ENCODE measurements around the gene CADPS. TPM values are rescaled to one million over a fixed set of nuclear protein-coding genes. Genes with fewer than 3 reads are reported as not detected.

Gene CADPS
- total and polyA plus RNA-seq, 2 experiments from 2014 or later, result 49.2 to 63.8 TPM

GRCh38 chr3:62918777-62919176, 43.6 kb upstream of the CADPS start:
- Histone ChIP-seq H3K27ac (no peak overlapping the region), H3K36me3 (no peaks in the 10 kb centered on the region), H3K27me3 (no peaks in the 10 kb centered on the region), H3K9me3 (ENCODE audit: low read depth) (no peaks in the 10 kb centered on the region), H3K4me1 (ENCODE audit: low read depth) (no peaks in the 10 kb centered on the region), H3K4me3 (no peak overlapping the region)
- DNase-seq (ENCODE audit: low read depth in 1 of 2, low spot score in 1 of 2), result no peak
- no peak for TF ChIP-seq CTCF (IDR thresholded peaks at IDR 0.05; ENCODE audit: low read depth, low read length)

- Histone ChIP-seq H3K27ac (no peak overlapping the region), H3K36me3 (no peaks in the 10 kb centered on the region), H3K27me3 (no peaks in the 10 kb centered on the region), H3K9me3 (ENCODE audit: low read depth) (no peaks in the 10 kb centered on the region), H3K4me3 (no peak overlapping the region), H3K4me1 (ENCODE audit: low read depth) (no peaks in the 10 kb centered on the region)
- TF ChIP-seq CTCF (IDR thresholded peaks at IDR 0.05; ENCODE audit: low read depth, low read length), result no peak
- no peak for DNase-seq (ENCODE audit: low read depth in 1 of 2, low spot score in 1 of 2)
Observed at GRCh38 chr3:62918131-62918530, 42.9 kb upstream of the CADPS start.

- TF ChIP-seq CTCF (IDR thresholded peaks at IDR 0.05; ENCODE audit: low read depth, low read length), result no peak
- no peaks in the 10 kb centered on the region for H3K36me3 ChIP-seq
- no peaks in the 10 kb centered on the region for H3K27me3 ChIP-seq
- H3K9me3 ChIP-seq (ENCODE audit: low read depth), result no peaks in the 10 kb centered on the region
- no peak overlapping the region for H3K4me3 ChIP-seq
- no peak for DNase-seq (ENCODE audit: low read depth in 1 of 2, low spot score in 1 of 2)
- no peak overlapping the region for H3K27ac ChIP-seq
- no peaks in the 10 kb centered on the region for H3K4me1 ChIP-seq (ENCODE audit: low read depth)
Observed at GRCh38 chr3:62911526-62911925, 36.3 kb upstream of the CADPS start.

- no peak for TF ChIP-seq CTCF (IDR thresholded peaks at IDR 0.05; ENCODE audit: low read depth, low read length)
- no peaks in the 10 kb centered on the region for H3K27me3 ChIP-seq
- no peaks in the 10 kb centered on the region for H3K36me3 ChIP-seq
Observed at GRCh38 chr3:62905331-62905730, 30.1 kb upstream of the CADPS start.

GRCh38 chr3:62898530-62899496, 23.6 kb upstream of the CADPS start:
- Histone ChIP-seq H3K27me3 (no peaks in the 10 kb centered on the region), H3K36me3 (no peaks in the 10 kb centered on the region), H3K27ac (no peak overlapping the region), H3K4me1 (ENCODE audit: low read depth) (peaks cover 17% of the 10 kb centered on the region), H3K9me3 (ENCODE audit: low read depth) (no peaks in the 10 kb centered on the region), H3K4me3 (no peak overlapping the region)
- no peak for DNase-seq (ENCODE audit: low read depth in 1 of 2, low spot score in 1 of 2)
- no peak for TF ChIP-seq CTCF (IDR thresholded peaks at IDR 0.05; ENCODE audit: low read depth, low read length)

More at GRCh38 chr3:62905331-62905730, 30.1 kb upstream of the CADPS start:
- no peaks in the 10 kb centered on the region for H3K9me3 ChIP-seq (ENCODE audit: low read depth)
- no peak for DNase-seq (ENCODE audit: low read depth in 1 of 2, low spot score in 1 of 2)
- H3K27ac ChIP-seq, result no peak overlapping the region
- no peak overlapping the region for H3K4me3 ChIP-seq
- H3K4me1 ChIP-seq (ENCODE audit: low read depth), result no peaks in the 10 kb centered on the region
